Heart left ventricle (tissue), 16 donors: ENCODE data around the gene REXO1. TPM values are rescaled to one million over a fixed set of nuclear protein-coding genes. Genes with fewer than 3 reads are reported as not detected.
A peak's percentile ranks its signal among the peaks of the same experiment; 100 is the strongest.

ENCODE experiments used
- ATAC-seq, 4 donors: fragments of 200-7000 bp; cut with Tn5 transposase; one replicate each; pipeline ENCODE4 v1.9.1; 2020 to 2022; ENCODE audit warnings: moderate library complexity in 4 of 4, mild to moderate bottlenecking in 3 of 4, moderate number of reproducible peaks in 1 of 4
- DNase-seq, 5 donors: peaks; one replicate each; pipeline ENCODE4 v3.0.0-alpha.2; 2020
- H3K27ac ChIP-seq, 12 donors: fragments of 200-600 bp; sonication (generic) in 4 of 12; one replicate each; pipeline versions ENCODE4 v1.5.0 to v1.8.0; 2016 to 2022; ENCODE audit warnings: mild to moderate bottlenecking in 2 of 12
- H3K27me3 ChIP-seq, 9 donors: fragments of 200-600 bp; sonication (generic) in 2 of 9; one replicate each; pipeline versions ENCODE4 v1.5.1 to v1.8.0; 2016 to 2022; ENCODE audit warnings: mild to moderate bottlenecking in 3 of 9
- H3K36me3 ChIP-seq, 9 donors: fragments of 200-600 bp; sonication (generic) in 2 of 9; one replicate each; pipeline versions ENCODE4 v1.5.0 to v1.8.0; 2018 to 2022; ENCODE audit warnings: mild to moderate bottlenecking in 2 of 9
- H3K4me1 ChIP-seq, 12 donors: fragments of 200-600 bp; sonication (generic) in 4 of 12; one replicate each; pipeline versions ENCODE4 v1.5.0 to v1.8.0; 2016 to 2022; ENCODE audit warnings: mild to moderate bottlenecking in 3 of 12
- H3K4me3 ChIP-seq, 12 donors: fragments of 200-600 bp; sonication (generic) in 4 of 12; one replicate each; pipeline versions ENCODE4 v1.5.0 to v1.8.0; 2017 to 2022; ENCODE audit warnings: mild to moderate bottlenecking in 9 of 12, moderate library complexity in 4 of 12
- H3K9me3 ChIP-seq, 12 donors: fragments of 200-600 bp; sonication (generic) in 4 of 12; one replicate each; pipeline versions ENCODE4 v1.5.0 to v1.8.0; 2016 to 2022; ENCODE audit warnings: mild to moderate bottlenecking in 1 of 12
- POLR2A ChIP-seq, 2 donors: fragments of 450-650 bp; IDR thresholded peaks; one replicate each; pipeline ENCODE4 v1.6.1; 2017; ENCODE audit warnings: antibody characterized with exemption in 2 of 2, mild to moderate bottlenecking in 2 of 2, moderate library complexity in 2 of 2
- WGBS, 4 donors: extraction: QIAGEN DNeasy Blood & Tissue Kit in 2 of 4; methylation state at CpG; one replicate each; pipeline versions ENCODE4 v1.1.5 to v1.1.7; 2013 to 2018; 5-methylcytosine and 5-hydroxymethylcytosine counted together
- intact Hi-C, 10 donors: fragments of 100-400 bp; cut with DNase I; formaldehyde crosslinking; loops; one replicate each; pipeline versions ENCODE4 v1.11.1 to v1.14.2; 2022
- polyA plus RNA-seq, 2 donors: library from polyadenylated mRNA; stranded (reverse); fragments of 200-250 nt; gene quantifications; one replicate each; pipeline ENCODE4 v1.2.3, GENCODE V29; 2013
- total RNA-seq, 9 donors: library from RNA; depleted of rRNA in 2 of 9; stranded (reverse); fragments of >200 nt in 2 of 9; fragmentation: NEBNext Ultra II Directional in 3 of 9; extraction: Animal tissue kit (Norgen Biotek cat#: 25700) in 3 of 9; gene quantifications; one replicate each; pipeline versions ENCODE4 v1.1.0 to v1.2.4, GENCODE V29; 2016 to 2023
- TF ChIP-seq, protein P1 (sequence below), 12 donors: fragments of 200-600 bp; sonication (generic) in 4 of 12; IDR thresholded peaks; one replicate each; pipeline versions ENCODE4 v1.5.0 to v1.8.0; 2018 to 2022; ENCODE audit warnings: antibody characterized with exemption in 12 of 12, mild to moderate bottlenecking in 5 of 12
- donor health status: ischemic (EF 13 %, LVEDD 7.1; RV severe dilation, severe dysfunction).
- donor health status: healthy with polysubstance abuse.
- donor health status: DM: no; HTN: yes; CAD: no.
- donor health status: DM: no; HTN: no; CAD: no.
- donor health status: ischemic (EF 25% LVEDD 6.9; RV normal size, moderate dysfunction).
- donor health status: ischemic (EF 25% LVEDD 5.7; RV mildly dilated, moderate dysfunction).
- donor health status: healthy.
- donor health status: DM: yes; HTN: yes; CAD: no.
- donor health status: ischemic (EF 35%, LVEDD 5.7; RV mildly dilated, moderate dysfunction).
- donor health status: nonischemic (EF 11% LVEDD 7.7; RV severe dilation, severe dysfunction).
- donor health status: DM: yes; HTN: yes; CAD: no.
- donor health status: PGD.
- donor health status: ischemic (EF 29% LVEDD 5.4; RV normal size, mild dysfunction).
- donor health status: nonischemic (EF 23%, LVEDD 6.1; RV moderate dilation, normal function).

The REXO1 gene
- total and polyA plus RNA-seq, 11 donors: 13.2 to 22.4 (median 16.4) TPM

DNA sequence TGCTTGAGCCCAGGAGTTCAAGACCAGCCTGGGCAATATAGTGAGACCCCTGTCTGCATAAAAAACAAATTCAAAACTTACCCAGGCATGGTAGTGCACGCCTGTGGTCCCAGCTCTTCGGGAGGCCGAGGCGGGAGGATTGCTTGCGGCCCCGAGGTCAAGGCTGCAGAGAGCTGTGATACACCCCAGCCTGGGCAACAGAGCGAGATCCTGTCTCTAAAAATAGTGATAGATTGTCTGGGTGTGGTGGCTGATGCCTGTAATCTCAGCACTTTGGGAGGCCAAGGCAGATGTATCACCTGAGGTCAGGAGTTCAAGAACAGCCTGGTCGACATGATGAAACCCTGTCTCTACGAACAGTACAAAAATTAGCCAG lies 19.1 kb upstream of the REXO1 start:
- 88 to 96% (median 93%) methylated on average over 9 of the region's 9 CpGs for WGBS, 4 donors
- TF ChIP-seq POLR2A (IDR thresholded peaks at IDR 0.05): no peak
- TF ChIP-seq, protein P1, sequence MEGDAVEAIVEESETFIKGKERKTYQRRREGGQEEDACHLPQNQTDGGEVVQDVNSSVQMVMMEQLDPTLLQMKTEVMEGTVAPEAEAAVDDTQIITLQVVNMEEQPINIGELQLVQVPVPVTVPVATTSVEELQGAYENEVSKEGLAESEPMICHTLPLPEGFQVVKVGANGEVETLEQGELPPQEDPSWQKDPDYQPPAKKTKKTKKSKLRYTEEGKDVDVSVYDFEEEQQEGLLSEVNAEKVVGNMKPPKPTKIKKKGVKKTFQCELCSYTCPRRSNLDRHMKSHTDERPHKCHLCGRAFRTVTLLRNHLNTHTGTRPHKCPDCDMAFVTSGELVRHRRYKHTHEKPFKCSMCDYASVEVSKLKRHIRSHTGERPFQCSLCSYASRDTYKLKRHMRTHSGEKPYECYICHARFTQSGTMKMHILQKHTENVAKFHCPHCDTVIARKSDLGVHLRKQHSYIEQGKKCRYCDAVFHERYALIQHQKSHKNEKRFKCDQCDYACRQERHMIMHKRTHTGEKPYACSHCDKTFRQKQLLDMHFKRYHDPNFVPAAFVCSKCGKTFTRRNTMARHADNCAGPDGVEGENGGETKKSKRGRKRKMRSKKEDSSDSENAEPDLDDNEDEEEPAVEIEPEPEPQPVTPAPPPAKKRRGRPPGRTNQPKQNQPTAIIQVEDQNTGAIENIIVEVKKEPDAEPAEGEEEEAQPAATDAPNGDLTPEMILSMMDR (IDR thresholded peaks at IDR 0.05): no peak
- DNase-seq (no peak), ATAC-seq (no peak)
- no peak overlapping the region for H3K27ac ChIP-seq
- peaks cover 0 to 27% (median 13%) of the 10 kb centered on the region in 12 donors for H3K4me1 ChIP-seq
- no peaks in the 10 kb centered on the region for H3K9me3 ChIP-seq
- H3K36me3 ChIP-seq: peaks cover 0 to 16% (median 10%) of the 10 kb centered on the region in 9 donors
- H3K27me3 ChIP-seq: no peaks in the 10 kb centered on the region
- H3K4me3 ChIP-seq: no peak overlapping the region
- intact Hi-C loops: loop anchor here in 1 of 10 donors (10.0 kb wide), 1 partner anchor 197 kb away; no protein-coding TSS in a partner anchor

GRCh38 chr19:1866693-1867348 lies 18.5 kb upstream of the REXO1 start:
- H3K4me3 ChIP-seq: no peak overlapping the region
- no peak for TF ChIP-seq POLR2A (IDR thresholded peaks at IDR 0.05)
- TF ChIP-seq, protein P1 (IDR thresholded peaks at IDR 0.05): no peak
- 90 to 91% (median 90%) methylated on average over 8 of the region's 8 CpGs for WGBS, 4 donors
- intact Hi-C loops: loop anchor here in 1 of 10 donors (10.0 kb wide), 1 partner anchor 198 kb away; no protein-coding TSS in a partner anchor
- H3K36me3 ChIP-seq: peaks cover 0 to 15% (median 10%) of the 10 kb centered on the region in 9 donors
- ATAC-seq (no peak), DNase-seq (peak in 1 of 5 donors; percentile 24)
- no peaks in the 10 kb centered on the region for H3K27me3 ChIP-seq
- H3K9me3 ChIP-seq: no peaks in the 10 kb centered on the region
- peaks cover 0 to 27% (median 13%) of the 10 kb centered on the region in 12 donors for H3K4me1 ChIP-seq
- H3K27ac ChIP-seq: no peak overlapping the region

GRCh38 chr19:1865172-1866010 lies 17.1 kb upstream of the REXO1 start:
- intact Hi-C loops: loop anchor here in 2 of 10 donors (2.0 to 10.0 kb wide), 2 partner anchors 63 to 199 kb away; no protein-coding TSS in a partner anchor
- H3K4me1 ChIP-seq: peaks cover 0 to 35% (median 26%) of the 10 kb centered on the region in 12 donors
- H3K27ac ChIP-seq: peak overlapping the region; percentile 66 to 98 (median 90)
- no peaks in the 10 kb centered on the region for H3K27me3 ChIP-seq
- peaks cover 0 to 3% (median 0%) of the 10 kb centered on the region in 9 donors for H3K36me3 ChIP-seq
- TF ChIP-seq, protein P1 (IDR thresholded peaks at IDR 0.05): no peak
- no peak for TF ChIP-seq POLR2A (IDR thresholded peaks at IDR 0.05)
- H3K4me3 ChIP-seq: peak overlapping the region in 10 of 12 donors; percentile 65 to 90 (median 74)
- 80 to 91% (median 84%) methylated on average over 12 to 17 of the region's 17 CpGs for WGBS, 4 donors
- ATAC-seq (no peak), DNase-seq (peak in 2 of 5 donors; percentile 36 to 65)
- H3K9me3 ChIP-seq: no peaks in the 10 kb centered on the region
